ENCODE measurements around the gene ADAMTS19.

DNA sequence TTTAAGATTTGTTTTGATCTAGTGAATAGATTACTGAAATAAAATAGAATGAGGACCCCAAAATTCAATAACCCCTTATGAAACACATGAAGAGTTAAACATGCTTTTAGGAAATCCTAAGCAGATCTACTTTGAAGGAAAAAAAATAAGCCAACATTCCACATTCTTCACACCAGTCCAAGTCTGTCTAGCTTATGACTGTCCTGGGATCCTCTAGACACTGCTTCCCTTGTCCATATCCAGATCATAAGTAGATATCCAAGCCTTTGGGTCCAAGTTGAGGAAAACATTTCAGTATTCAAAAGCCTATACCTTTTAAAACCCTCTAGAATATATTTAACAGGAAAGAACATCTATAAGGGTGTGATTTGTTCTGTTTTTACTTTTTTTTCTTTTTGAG lies 228.9 kb downstream of the ADAMTS19 start:
- TF ChIP-seq, protein P1, sequence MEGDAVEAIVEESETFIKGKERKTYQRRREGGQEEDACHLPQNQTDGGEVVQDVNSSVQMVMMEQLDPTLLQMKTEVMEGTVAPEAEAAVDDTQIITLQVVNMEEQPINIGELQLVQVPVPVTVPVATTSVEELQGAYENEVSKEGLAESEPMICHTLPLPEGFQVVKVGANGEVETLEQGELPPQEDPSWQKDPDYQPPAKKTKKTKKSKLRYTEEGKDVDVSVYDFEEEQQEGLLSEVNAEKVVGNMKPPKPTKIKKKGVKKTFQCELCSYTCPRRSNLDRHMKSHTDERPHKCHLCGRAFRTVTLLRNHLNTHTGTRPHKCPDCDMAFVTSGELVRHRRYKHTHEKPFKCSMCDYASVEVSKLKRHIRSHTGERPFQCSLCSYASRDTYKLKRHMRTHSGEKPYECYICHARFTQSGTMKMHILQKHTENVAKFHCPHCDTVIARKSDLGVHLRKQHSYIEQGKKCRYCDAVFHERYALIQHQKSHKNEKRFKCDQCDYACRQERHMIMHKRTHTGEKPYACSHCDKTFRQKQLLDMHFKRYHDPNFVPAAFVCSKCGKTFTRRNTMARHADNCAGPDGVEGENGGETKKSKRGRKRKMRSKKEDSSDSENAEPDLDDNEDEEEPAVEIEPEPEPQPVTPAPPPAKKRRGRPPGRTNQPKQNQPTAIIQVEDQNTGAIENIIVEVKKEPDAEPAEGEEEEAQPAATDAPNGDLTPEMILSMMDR (IDR thresholded peaks at IDR 0.05; ENCODE audit: low read depth, low read length) = no peak
- TF ChIP-seq MYC (IDR thresholded peaks at IDR 0.05; ENCODE audit: low read depth, low read length) = no peak
- TF ChIP-seq, protein P2, sequence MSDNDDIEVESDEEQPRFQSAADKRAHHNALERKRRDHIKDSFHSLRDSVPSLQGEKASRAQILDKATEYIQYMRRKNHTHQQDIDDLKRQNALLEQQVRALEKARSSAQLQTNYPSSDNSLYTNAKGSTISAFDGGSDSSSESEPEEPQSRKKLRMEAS (IDR thresholded peaks at IDR 0.05; ENCODE audit: low read depth, low read length) = no peak

Data from NB4 (cell line).